CD4-positive, alpha-beta T cell treated with Interleukin-10 for 1 hour (primary cell): ENCODE data around the gene SLC16A7.
"Not testable (repeated sequence)": the region's sequence is repeated elsewhere in the genome, so short reads cannot be mapped to it uniquely, and the experiment has no call there.

Source experiments
- DNase-seq: peaks from one replicate; pipeline ENCODE4 v3.0.0-alpha.2; 2020

Gene SLC16A7, protein sequence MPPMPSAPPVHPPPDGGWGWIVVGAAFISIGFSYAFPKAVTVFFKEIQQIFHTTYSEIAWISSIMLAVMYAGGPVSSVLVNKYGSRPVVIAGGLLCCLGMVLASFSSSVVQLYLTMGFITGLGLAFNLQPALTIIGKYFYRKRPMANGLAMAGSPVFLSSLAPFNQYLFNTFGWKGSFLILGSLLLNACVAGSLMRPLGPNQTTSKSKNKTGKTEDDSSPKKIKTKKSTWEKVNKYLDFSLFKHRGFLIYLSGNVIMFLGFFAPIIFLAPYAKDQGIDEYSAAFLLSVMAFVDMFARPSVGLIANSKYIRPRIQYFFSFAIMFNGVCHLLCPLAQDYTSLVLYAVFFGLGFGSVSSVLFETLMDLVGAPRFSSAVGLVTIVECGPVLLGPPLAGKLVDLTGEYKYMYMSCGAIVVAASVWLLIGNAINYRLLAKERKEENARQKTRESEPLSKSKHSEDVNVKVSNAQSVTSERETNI

DNA sequence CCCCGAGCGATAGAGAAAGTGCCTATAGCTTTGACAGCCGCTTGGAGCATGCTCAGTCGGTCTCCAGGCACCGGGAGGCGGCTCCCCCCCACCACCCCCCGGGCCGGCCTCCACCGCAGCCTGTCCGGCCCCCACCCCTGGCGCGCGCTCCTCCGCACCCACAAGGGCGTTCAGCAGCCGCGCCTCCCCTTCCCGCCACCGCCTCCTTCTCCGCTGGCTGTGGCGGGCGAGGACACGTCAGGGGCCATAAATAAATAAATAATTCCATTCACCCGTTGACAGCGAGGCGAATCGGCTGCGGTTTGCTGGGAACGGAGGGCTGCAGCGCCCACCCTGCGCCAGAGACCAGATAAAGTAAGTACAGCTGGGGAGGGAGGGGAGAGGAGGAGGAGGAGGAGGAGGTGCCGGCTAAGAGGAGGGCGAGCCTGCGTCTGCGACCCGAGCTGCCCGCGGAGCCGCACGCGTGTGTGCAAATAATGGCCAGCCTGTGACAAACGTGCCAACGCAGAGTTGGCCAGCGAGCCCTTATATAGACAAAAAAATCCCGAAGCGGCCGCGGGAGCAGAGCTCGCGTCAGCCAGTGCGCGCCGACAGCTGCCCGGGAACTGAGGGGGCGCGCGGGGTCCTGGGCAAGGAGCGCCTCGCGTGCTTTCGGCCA lies at the start of gene SLC16A7:
TSS of gene SLC16A7 (plus strand) at position 147 of the 658 bp plus-strand sequence. CDS start 108,773 bp downstream, outside the sequence.
- peak; percentile 87 for DNase-seq

GRCh38 chr12:59548930-59549329 lies 46.9 kb upstream of the SLC16A7 start:
- no peak for DNase-seq

DNA sequence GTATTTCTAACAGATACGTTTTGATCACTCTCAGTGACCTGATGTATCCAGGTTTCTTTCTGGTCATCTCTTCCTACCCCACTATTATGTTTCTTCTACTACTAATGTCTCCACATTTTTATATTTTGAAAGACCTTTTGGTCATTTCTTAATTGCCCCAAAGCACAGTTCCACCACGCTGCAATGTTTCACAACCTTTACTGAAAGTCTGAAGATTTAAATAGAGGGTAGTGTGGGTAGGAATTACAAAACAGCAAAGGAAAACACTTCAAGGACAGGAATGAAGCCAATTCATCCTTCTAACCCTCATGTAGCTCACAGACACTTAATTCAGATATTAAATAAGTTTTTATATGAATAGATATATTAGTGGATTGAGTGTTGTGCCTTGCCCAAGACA lies 36.1 kb upstream of the SLC16A7 start:
- DNase-seq = no peak

DNA sequence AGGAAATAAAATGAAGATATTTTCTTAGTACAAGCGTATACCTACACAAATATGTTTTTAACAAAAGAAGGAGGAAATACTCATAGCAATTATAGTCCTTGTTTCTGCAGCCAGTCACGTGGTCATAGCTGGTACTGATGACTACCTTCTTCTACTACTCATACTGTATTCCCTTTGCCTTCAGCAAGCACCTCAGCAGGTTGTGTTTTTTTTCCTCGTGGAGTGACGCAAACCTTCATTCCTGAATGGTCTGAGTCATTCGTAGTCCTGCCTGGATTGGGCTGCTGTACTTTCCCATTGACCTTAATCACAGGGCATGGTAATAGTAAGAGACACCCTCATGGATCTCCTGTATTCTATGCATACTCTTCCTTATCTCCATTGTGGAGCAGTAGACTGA lies 25.7 kb upstream of the SLC16A7 start:
- DNase-seq = no peak

DNA sequence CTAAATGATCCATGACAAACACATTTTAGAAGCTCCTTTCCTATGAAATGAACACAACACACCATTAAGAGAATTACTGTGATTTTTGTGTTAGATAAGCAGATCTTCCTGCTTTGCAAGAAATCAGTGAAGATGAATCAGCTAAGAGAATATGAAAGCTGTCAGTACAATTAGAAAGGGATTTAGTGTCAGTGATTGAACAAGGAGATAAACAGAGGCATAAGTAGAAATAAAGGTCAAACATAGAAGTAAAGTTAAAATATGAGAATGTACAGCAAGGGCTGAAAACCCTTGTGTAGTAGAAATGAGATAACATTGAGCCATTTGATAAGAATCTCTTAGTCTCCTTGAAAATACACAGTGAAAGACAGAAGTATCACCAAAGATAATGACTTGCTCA lies 21.4 kb upstream of the SLC16A7 start:
- no peak for DNase-seq

- no peak for DNase-seq
These were observed 20.0 kb upstream of the SLC16A7 start for GRCh38 chr12:59575826-59576225.

DNA sequence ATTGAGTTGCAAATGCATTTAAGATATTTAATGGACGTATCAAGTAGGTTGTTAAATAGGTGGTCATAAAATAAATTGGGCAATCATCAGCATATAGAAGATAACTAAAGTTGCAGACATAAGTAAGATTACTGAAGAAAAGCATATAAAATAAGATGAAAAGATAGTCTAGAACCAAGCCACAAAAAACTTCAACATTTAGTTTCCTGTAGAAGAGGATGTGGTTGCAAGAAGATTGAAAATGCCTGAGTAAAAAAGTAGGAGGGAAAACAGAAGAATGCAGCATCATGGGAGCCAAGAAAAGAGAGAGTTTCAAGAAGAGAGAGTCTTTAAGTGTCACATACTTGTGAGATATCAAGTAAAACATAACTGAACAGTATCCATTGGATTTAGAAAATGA lies 17.6 kb upstream of the SLC16A7 start:
- peak; percentile 9 for DNase-seq

- no peak for DNase-seq
These were observed 16.2 kb upstream of the SLC16A7 start for GRCh38 chr12:59579631-59580030.

- DNase-seq = no peak
These were observed 15.8 kb upstream of the SLC16A7 start for GRCh38 chr12:59580050-59580449.

DNA sequence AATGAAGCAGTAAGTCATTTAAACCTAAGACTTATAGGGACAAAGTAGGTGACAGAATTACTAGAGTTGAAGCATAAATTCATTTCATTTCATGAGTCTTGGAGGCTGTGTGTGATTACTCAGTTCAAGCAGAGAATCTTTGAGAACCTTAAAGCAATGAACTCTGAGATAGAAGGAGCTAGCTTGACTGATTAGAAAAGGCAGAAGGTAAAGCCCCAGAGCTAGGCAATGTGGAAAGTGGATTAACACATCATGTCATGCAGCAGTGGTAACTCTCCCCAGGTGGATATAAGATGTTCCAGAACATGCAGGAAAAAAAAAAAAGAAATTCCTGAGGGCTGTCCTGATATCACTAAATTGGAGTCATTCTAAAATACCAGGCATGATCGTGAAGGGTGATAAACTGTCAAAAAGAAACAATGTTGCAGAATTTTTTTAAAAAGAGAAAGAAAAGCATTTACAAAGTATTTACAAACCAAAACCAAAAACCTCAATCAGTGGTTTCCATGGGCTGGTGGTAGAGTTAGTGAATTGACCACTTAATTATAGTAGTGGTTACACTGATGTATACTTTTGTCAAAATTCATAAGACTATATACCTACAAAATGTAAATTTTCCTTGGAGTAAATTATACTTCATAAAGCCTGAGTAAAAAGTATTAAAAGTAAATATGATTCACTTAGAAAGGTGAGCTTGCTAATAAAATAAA lies 12.7 kb upstream of the SLC16A7 start:
- no peak for DNase-seq

DNA sequence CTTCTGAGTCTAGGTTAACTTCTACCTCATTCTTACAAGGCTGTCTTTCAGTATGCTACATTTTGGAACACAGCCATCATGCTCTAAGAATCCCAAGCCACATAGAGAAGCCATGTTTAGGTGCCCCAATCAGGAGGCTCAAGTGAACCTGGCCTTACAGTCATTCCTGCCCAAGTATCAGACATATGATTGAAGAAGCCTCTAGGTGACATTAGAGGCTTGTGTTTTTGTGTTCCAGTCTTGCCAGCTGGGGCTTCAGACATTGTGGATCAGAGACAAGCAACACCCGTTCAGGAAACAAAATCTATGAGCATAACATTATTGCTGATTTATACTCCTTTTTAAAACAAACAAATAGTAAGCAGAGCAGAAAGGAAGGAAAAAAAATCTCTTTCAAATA lies 8.1 kb upstream of the SLC16A7 start:
- no peak for DNase-seq

DNA sequence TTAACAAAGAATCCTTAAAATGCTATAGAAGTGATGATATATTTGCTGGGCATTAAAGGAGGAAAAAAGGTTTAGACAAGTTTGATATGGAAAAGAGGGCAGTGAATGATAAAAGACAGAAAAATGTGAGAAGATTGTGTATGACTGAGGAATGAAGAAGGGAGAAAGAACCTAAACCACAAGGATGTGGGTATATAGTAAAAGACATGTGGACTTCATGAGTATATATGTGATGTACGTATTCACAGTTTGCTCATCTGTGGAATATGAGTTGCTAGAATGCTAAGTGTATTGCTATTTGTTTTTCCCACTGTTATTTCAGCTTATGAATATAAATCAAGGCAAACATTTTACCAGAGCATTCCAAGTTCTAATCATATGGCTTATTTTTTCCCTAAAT lies 2.1 kb upstream of the SLC16A7 start:
- DNase-seq = no peak

GRCh38 chr12:59594943-59595500 lies 807 bp upstream of the SLC16A7 start:
- no peak for DNase-seq

GRCh38 chr12:59595565-59595882 lies 305 bp upstream of the SLC16A7 start:
- no peak for DNase-seq

GRCh38 chr12:59597385-59597781 lies 1.6 kb downstream of the SLC16A7 start:
- peak; percentile 72 for DNase-seq

GRCh38 chr12:59600171-59600570 lies 4.3 kb downstream of the SLC16A7 start:
- DNase-seq = no peak

DNA sequence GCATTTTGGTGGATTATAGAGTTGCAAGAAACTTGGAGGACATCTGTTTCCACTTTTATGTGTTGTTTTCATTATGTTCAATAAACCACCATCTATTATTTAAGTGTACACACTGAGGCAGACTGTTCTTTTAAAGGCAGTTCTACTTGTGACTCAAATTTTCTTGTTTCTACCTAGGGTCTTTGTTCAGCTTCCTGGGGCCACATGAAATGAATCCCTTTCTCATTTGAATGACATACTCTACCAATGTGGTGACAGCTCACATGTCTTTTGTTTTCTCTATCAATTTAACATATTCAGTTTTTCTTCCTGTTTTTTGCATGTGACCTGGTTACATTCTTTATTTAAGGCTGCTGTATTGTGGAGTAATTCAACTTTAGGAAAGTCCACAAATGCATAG lies 7.9 kb downstream of the SLC16A7 start:
- no peak for DNase-seq

DNA sequence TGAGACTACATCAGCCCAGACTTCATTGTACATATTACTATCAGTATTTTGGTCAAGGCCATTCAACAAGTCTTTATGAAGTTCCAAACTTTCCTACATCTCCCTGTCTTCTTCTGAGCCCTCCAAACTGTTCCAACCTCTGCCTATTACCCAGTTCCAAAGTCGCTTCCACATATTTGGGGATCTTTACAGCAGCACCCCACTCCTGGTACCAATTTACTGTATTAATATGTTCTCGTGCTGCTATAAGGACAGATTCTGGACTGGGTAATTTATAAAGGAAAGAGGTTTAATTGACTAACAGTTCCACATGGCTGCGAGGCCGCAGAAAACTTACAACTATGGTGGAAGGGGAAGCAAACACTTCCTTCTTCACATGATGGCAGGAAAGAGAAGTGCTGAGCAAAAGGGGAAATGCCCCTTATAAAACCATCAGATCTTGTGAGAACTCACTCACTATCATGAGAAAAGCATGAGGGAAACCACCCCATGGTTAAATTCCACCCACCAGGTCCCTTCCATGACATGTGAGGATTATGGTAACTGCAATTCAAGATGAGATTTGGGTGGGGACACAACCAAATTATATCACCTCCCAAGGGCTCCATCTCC lies 17.1 kb downstream of the SLC16A7 start:
- DNase-seq = not testable (repeated sequence)

GRCh38 chr12:59615392-59616165 lies 19.8 kb downstream of the SLC16A7 start:
- DNase-seq = no peak

DNA sequence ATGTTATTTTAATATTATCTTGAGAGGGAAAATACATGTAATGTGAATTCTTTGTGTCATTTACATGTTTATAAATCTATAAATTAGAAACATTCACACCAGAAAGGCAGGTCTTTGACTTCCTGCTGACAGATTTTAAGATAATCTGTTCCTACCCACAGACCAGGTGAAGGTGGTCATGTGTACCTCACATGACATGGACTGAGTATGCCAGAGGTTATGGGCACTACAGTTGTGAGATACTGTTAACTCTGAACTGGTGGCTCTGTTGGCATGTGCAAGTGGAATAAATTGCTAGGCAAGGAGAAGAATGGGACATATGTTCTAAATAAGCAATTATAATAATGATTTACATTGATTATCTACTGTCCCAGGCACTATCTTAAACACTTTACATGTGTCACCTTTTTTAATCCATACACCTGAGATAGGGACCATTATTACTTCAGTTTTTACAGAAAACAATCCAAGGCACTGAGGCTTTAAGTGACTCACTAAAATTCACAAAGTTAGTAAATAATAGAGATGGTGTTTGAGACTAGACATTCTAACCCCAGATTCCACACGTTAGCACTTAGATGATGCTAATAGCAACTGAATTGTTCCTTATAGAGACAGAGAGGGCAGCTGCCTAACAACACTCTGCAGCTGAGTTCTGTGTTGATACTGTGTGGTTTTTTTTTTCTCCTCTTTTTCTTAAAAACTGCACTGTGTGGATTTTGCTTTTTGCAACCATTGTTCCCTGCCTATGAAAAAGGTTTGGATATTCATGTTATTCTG lies 23.8 kb downstream of the SLC16A7 start:
- DNase-seq = no peak

GRCh38 chr12:59620326-59620725 lies 24.5 kb downstream of the SLC16A7 start:
- DNase-seq = no peak
